IPS-NIHi11 (cell line): ENCODE results near the gene SMPD1.
"Not testable (repeated sequence)": the region's sequence is repeated elsewhere in the genome, so short reads cannot be mapped to it uniquely, and the experiment has no call there.

ENCODE experiments used
- DNase-seq: peaks from one replicate; pipeline ENCODE4 v3.0.0; 2012; ENCODE audit warnings: mixed read lengths, low spot score

The SMPD1 gene

DNA sequence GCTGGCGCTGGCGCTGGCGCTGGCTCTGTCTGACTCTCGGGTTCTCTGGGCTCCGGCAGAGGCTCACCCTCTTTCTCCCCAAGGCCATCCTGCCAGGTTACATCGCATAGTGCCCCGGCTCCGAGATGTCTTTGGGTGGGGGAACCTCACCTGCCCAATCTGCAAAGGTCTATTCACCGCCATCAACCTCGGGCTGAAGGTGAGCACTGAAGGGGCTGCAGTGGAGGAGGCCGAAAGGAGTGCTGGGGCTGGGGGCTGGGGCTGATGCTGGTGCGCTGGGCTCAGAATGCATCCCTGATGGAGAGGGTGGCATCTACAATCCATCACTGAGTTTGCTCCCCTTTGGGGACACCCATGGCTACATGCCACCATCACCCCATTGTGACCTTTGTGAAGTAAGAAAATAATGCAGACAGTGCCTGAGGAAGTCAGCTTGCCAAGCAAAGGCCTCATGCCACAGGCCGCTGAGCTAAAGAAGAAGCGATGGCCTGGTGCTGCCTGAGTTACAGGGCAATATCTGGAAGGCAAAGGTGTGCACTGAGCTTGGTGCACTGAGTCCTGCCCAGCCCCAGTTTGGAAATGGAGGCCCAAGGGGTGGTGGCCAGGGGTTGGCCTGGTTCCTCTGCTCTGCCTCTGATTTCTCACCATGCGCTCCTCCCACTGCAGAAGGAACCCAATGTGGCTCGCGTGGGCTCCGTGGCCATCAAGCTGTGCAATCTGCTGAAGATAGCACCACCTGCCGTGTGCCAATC, 620 bp downstream of the SMPD1 start:
- DNase-seq = no peak

DNA sequence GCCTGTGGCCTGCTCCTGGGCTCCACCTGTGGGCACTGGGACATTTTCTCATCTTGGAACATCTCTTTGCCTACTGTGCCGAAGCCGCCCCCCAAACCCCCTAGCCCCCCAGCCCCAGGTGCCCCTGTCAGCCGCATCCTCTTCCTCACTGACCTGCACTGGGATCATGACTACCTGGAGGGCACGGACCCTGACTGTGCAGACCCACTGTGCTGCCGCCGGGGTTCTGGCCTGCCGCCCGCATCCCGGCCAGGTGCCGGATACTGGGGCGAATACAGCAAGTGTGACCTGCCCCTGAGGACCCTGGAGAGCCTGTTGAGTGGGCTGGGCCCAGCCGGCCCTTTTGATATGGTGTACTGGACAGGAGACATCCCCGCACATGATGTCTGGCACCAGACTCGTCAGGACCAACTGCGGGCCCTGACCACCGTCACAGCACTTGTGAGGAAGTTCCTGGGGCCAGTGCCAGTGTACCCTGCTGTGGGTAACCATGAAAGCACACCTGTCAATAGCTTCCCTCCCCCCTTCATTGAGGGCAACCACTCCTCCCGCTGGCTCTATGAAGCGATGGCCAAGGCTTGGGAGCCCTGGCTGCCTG, 1.4 kb downstream of the SMPD1 start:
- no peak for DNase-seq

DNA sequence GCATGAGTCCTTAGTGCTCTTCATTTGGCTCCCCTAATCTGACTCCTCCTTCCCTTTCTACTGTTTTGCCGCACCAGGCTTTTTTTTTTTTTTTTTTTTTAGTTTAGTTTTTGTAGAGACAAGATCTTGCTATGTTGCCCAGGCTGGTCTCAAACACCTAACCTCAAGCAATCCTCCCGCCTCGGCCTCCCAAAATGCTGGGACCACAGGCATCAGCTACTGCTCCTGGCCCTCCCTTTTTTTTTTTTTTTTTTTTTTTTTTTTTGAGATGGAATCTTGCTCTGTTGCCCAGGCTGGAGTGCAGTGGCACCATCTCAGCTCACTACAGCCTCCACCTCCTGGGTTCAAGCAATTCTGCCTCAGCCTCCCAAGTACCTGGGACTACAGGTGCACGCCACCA, 2.0 kb downstream of the SMPD1 start:
- DNase-seq = not testable (repeated sequence)

DNA sequence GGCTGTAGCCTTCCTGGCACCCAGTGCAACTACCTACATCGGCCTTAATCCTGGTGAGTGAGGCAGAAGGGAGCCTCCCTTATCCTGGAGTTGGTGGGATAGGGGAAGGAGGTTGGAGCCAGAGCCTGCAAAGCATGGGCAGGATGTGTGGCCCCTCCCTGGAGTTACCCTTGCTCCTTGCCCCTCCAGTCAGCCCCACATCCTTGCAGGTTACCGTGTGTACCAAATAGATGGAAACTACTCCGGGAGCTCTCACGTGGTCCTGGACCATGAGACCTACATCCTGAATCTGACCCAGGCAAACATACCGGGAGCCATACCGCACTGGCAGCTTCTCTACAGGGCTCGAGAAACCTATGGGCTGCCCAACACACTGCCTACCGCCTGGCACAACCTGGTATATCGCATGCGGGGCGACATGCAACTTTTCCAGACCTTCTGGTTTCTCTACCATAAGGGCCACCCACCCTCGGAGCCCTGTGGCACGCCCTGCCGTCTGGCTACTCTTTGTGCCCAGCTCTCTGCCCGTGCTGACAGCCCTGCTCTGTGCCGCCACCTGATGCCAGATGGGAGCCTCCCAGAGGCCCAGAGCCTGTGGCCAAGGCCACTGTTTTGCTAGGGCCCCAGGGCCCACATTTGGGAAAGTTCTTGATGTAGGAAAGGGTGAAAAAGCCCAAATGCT, 3.9 kb downstream of the SMPD1 start:
- no peak for DNase-seq

DNA sequence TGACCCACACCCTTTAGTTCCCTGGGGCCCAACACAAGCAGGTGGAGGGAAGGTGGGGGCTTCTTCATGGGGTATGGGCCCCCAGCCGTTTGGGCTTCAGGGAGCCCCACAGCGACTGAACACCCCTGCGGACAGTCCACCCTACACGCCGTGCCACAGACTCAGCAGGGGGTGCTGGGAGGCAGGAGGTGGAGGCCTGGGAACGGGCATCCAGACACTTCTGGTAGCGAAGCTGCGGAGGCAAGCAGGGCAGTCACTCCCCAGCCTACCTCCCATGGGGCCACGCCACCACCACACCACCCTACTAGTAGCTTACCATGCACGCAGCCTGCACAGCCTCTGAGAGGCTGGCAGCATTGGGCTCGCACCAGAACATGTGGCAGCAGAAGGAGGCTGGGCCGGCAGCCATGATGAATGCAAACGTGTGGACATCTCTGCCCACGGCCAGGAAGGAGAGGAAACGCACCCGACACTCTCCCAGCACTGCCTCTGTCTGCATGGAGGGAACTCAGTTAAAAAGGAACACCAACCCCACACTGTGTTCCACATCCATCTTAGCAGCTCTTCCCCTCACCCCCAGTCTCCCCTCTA, 5.3 kb downstream of the SMPD1 start:
- no peak for DNase-seq

DNA sequence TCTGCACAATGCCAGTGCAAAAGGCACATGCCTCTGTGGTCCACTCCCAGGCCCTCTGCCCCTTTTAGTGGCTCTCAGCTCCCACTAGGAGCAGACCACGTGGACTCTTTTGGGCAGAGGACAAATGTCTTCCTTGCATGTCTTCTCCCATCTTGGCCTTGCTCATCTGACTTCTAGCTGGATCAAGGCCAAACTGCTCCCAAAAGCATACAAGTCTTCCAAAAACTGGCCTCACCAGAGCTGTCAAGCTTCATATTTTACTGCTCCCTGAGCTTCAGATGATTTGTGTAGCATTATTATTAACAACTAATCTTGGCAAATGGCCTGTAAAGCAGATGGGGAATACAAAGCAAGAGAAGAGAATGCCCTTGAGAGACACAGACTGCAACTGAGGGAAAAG, 6.9 kb downstream of the SMPD1 start:
- DNase-seq = no peak

DNA sequence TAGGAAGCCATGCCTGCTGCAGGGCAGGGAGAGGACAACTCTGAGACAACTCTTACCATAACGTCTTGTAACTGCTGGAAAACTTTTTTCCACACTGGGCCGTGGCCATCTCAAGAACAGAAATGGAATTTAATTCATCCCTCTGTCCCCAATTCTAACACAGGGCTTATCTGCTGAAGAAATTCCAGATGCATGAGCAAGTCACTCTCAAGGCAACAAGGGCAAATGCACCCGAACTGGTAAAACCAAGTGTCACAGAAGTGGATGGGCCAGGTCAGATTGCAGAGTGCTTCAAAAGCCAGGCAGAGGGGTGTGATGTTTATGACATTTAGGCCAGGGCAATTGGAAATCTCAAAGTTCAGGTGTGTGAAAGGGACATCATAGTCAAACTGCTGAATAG, 7.4 kb downstream of the SMPD1 start:
- no peak for DNase-seq

DNA sequence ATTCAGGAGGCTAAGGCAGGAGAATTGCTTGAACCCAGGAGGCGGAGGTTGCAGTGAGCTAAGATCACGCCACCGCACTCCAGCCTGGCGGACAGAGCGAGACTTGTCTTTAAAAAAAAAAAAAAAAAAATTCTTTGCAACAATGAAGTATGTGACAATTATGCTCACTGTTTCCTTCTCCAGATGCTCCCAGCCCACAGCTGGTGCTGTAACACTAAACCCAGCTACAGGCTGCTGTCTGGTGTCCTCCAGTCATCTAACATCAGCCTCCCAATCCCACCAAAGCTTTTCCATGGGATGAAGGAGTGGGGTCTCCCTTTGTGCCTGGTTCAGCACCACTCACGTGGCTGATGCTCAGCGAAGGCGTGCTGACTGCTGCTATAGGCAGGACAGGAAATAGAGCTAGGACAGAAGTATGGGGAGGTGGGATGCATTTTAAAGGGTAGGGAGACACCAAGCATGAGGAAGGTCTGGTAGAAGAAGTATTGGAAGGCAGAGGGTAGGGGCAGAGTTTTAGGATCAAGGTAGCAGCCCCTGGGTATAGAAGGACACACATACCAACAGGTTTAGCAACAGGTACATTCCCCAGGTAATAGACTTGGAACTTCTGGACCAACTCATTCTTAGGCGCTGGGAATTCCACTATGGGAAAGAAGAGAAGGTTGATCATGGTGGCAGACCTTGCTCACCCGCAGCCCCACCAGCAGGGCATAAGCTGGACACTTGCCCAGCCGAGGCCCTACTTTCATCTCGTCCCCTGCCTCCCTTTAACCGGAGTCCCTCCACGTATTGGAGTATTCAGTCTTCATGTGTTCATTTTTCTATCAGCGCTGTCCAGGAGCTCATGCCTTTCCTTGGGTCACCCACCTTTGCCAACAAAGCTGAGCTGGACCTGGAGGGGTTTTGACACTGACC, 10.4 kb downstream of the SMPD1 start:
- DNase-seq = no peak

DNA sequence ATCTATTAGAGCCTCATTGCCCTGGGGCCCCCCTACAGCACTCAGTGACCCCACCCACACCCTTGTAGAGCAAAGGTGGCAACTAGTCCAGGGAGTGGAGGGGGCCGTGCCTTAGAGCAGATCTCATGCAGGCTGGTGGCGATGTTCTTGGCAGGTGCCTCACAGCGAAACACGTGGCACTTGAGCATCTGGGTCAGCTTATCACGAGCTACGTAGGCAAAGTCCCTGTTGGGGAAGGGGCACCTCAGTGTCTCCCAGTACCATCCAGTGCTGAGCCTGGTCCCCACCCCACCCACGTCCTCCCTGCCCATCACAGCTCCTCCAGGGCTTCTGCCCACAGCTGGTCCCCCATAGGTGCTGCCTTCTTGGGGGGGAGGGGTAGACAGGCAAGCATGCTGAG, 11.2 kb downstream of the SMPD1 start:
- DNase-seq = no peak

DNA sequence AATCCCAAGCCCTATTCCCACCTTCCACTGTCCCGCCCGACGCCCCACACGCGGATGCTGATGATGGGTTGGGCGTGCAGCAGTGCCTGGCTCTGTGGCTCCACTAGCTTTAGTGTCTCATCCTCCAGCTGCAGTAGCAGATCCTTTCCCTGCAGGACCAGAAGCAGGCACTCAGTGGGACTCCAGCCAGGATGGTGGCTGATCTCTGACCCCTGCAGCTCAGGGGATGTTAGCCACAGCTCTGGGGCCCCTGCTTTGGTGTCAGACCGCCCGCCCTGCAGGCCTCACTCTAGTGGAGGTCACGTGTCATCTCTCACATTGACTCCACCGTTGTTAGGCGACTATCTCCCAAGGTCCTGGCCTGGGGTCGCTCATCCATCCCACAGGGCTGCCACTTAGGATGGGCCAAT, 11.8 kb downstream of the SMPD1 start:
- no peak for DNase-seq

DNA sequence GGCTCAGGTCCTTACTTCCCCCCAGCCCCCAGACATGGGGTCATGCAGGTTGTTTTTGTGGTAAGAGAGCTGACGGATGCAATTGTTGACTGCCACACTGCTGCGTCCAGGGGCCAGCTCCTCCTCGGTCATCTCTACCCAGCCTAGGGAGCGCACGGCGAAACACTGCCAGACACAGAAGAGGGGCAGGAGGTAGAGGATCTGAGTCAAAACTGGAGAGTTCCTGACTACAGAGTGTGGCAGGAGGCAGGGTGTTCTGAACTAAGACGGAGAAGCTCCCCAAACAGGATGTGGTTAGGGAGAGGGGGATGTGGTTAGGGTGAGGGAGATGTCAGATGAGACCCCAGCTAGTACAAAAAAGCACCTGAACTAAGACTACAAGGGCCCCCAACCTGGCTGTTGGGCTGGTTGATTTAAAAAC, 12.3 kb downstream of the SMPD1 start:
- DNase-seq = no peak

DNA sequence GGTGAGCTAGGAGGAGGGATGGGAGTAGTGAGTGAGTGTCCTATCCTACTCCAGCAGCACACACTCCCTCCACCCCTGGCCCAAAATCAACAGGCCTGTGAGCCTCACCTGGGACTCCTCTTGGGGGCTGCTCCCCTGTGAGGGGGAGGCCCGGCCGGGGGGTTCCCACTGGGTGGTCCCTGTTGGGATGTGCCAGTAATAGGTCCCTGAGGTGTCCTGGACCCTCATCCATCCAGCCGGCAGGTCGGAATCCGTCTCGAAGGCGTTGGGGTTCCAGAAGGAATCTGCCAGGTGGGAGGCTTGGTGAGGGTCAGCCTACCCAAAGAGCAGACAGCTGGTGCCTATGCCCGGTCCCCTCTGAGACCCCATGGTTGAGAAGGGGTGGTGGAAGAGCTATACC, 13.3 kb downstream of the SMPD1 start:
- DNase-seq = no peak

DNA sequence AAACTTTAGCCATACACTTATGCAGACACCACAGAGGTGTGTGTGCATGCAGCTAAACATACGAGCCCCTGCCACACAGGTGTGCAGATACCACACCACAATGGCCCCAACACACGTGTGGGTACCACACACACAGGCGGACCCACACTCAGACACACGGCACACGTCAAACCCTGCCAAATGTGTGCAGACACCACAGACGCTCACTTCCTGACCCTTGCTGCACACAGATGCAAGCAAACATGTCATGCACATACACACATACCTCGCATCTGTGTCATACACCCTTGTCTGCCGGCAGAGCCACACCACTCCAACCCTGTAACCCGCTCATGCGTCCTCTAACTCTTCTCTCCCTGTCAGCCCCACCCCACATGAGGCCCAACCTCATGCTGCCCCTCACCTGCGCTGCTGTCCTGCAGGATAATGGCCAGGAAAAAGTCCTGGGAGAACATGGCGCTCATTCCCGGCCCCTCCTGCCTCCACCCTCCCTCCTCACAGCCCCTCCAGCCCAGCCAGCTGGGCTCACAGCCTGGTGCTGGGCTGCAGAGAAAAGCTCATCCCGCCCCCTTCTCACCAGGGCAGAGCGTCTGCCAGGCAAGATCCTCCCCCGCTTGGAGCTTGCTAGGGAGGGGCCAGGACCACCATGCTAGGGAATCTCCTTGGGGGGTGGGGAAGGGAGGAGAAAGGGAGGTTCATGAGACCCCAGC, 14.2 kb downstream of the SMPD1 start:
- DNase-seq = peak; percentile 55

DNA sequence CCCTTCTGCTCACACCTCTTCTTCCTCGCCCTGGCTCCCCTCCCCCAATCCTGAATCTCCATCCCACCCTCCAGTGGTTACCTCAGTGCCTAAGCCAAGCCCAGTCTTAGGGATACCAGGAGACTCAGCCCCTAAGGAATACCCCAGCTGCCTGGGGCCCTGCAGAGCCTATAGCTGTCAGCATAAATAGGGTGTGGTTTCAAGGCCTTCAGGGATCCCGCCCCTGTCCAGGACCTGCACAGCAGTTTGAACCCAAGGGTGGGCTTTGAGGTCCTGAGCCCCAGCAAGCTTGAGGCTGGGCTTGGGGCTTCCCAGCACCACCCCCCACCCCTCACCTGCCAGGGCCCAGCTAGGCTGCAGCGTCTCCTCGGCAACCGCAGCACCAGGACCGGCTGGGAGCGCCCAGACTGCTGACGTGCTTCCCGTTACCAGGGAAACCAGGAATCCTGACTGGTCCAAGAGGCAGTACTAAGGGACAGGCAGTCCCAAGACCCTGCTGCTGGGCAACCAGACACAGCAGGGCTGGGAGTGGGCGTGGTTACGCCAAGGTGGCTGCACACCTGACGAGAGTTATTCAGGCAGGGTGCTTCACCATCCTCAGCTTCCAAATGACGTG, 14.9 kb downstream of the SMPD1 start:
- DNase-seq = peak; percentile 91

DNA sequence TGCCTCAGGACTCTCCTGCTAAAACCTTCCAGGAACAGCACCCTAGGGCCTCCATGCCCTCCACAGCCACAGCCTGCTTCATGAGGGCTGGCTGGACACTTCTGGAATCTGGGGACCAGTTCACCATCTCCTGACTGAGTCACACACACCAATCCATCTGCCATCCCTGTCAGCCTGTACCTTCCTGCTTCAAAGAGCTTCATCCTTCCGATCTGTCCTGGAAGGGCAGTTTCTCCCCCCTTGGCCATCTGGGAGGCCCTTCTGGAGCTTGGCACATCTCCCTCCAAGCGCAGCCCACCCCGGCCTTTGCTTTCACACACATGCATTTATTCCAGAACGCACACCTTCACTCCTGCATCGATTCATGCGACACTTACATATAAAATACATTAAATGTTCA, 15.6 kb downstream of the SMPD1 start:
- no peak for DNase-seq

DNA sequence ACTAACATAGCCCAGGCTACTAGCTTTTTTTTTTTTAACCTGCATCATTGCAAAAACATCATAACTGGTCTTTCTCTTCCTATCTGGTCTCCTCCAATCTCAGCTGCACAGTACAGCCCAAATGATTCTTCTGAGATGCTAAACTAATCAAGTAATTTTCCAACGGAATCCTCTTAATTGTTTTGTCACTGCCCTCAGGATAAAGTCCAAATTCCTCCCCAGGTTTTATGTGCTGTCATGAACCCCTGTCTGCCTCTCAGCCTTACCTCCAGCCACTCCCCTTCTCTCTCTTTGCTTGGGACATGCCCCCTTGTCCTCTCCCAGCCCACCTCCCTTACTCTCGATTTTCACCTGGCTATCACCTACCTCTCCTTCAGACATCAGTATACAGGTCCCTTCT, 16.1 kb downstream of the SMPD1 start:
- no peak for DNase-seq

DNA sequence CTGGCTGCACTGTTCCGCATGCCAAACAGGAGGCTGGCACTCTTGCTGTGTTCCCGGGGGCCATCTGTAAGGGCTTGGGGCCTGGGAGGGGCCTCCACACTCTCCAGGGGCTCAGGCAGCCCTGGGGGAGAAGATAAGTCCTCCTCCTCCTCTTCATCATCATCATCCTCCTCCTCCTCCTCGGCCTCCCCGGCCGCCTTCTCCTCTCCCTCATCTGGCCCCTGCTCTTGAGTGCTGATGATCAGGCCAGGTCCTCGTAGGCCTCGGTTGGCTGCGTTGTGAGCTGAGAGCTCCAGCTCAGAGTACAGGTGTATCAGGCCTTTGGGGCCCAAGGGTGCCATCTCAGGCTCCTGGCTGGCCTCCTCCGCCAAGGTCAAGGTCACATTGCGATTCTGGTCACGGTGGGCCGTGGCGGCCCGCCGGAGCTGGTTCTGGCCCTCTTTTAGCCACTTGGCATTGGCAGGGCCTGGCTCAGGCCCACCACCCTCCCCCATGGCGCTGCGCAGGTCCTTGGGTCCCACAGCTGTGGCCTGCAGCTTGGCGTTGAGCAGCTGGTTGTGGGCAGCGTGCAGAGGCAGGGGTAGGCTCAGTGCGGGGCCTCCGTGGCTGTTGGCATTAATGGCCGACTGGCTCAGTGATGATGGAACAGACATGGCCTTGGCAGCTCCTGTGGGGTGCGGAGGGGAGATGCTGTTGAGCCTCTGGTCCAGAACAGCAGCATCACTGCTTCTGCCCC, 20.6 kb downstream of the SMPD1 start:
- DNase-seq = no peak

DNA sequence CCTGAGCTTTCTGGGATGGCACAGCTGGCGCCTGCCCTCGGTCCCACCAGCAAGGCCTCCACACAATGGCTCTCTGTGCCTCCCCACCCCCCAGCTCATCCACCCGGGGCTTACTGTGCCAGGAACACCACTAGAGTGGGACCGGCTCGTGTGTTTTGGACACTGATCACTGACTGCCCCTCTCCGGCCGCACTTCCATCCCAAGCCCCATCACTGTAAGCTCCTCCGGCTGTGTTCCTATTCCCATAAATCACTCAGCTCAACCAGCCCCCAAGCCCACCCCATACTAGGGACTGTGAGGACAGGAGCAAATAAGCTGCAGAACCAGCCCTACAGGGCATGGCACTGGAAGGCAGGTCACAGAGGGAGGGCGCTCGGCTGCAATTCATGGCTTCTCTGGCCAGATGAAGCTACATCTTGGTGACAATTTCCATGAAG, 21.3 kb downstream of the SMPD1 start:
- DNase-seq = no peak

DNA sequence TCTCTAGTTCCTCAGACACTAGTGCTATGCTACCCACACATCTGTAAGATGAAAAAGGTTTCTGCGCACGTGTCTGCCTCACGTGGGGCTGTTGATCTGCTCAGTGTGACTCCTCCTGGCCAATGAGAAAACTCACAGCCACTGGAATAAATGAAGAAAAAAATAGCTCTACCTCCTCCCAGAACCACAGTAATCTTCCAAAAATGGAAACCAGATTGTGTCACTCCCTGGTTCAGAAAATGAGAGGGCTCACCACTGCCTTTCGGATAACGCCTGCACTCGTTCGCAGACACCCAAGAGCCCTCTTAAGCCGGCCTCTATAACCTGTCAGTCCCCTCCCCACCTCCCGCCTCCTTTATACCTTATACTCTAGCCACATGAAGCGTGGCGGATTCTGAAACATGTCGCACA, 23.5 kb downstream of the SMPD1 start:
- DNase-seq = no peak

DNA sequence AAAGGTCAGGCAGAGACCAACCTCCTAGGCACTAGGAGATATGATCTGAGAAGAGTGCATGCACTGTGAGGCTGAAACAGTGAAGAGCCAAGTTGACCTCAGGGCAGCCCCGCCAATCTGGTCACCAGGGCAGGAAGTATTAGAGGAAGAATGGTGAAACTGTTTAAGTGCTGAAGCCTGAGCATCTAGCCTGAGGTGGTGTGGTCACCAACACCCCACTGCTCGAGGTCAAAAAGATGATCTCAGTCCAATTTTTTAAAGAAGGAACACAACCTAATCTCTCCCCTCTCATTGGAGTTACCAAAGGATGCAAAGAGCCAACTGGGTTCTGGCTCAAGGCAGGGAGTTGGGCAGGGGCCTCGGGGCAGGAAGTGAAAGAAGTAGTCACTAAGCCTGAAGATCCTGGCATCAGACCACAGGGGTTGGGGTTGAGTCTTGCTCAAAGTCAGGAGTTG, 24.6 kb downstream of the SMPD1 start:
- DNase-seq = no peak
